Natural killer cell (primary cell): ENCODE data around the gene ZNF230. TPM values are rescaled to one million over a fixed set of nuclear protein-coding genes. Genes with fewer than 3 reads are reported as not detected.

Source experiments
- ATAC-seq, 3 donors: fragments of 150-1000 bp in 2 of 3; fragments of 200-7000 bp in 1 of 3; cut with Tn5 transposase; 1 replicate in 1 of 3; 2 replicates in 2 of 3; pipeline ENCODE4 v1.10.0; 2021; ENCODE audit warnings: mild to moderate bottlenecking in 2 of 3, moderate library complexity in 2 of 3
- DNase-seq, 2 donors: peaks; one replicate each; pipeline versions ENCODE4 v3.0.0 to v3.0.0-alpha.2; 2013 to 2021; ENCODE audit warnings: mixed read lengths in 1 of 2
- H3K27ac ChIP-seq: one replicate; pipeline ENCODE4 v1.5.1; 2013; ENCODE audit warnings: mild to moderate bottlenecking, low read length
- H3K27me3 ChIP-seq: one replicate; pipeline ENCODE4 v1.6.1; 2013; ENCODE audit warnings: low read length; ENCODE audit not compliant: control insufficient read depth, insufficient read depth
- H3K36me3 ChIP-seq: one replicate; pipeline ENCODE4 v1.6.1; 2013; ENCODE audit warnings: low read length; ENCODE audit not compliant: control insufficient read depth, insufficient read depth
- H3K4me1 ChIP-seq: one replicate; pipeline ENCODE4 v1.6.1; 2013; ENCODE audit warnings: low read length; ENCODE audit not compliant: control insufficient read depth, insufficient read depth
- H3K4me3 ChIP-seq: one replicate; pipeline ENCODE4 v1.5.1; 2013; ENCODE audit warnings: low read length
- H3K9me3 ChIP-seq: one replicate; pipeline ENCODE4 v1.6.1; 2013; ENCODE audit warnings: low read length; ENCODE audit not compliant: control insufficient read depth, insufficient read depth
- H3K27ac Mint-ChIP-seq, 2 donors: one replicate each; pipeline ENCODE4 v1.8.0; 2022; ENCODE audit warnings: mild to moderate bottlenecking in 2 of 2, mixed read lengths in 2 of 2, moderate library complexity in 1 of 2
- H3K27me3 Mint-ChIP-seq, 2 donors: one replicate each; pipeline ENCODE4 v1.8.0; 2022; ENCODE audit warnings: low read depth in 2 of 2, mixed read lengths in 2 of 2
- H3K36me3 Mint-ChIP-seq: one replicate; pipeline ENCODE4 v1.8.0; 2022; ENCODE audit warnings: mixed read lengths
- H3K4me1 Mint-ChIP-seq, 2 donors: one replicate each; pipeline ENCODE4 v1.8.0; 2022; ENCODE audit warnings: mixed read lengths in 2 of 2
- H3K4me3 Mint-ChIP-seq: one replicate; pipeline ENCODE4 v1.8.0; 2022; ENCODE audit warnings: mild to moderate bottlenecking, moderate library complexity, mixed read lengths
- H3K9me3 Mint-ChIP-seq, 2 donors: one replicate each; pipeline ENCODE4 v1.8.0; 2022; ENCODE audit warnings: mixed read lengths in 2 of 2
- CTCF ChIP-seq: fragments of 200-600 bp; IDR thresholded peaks from one replicate; pipeline ENCODE4 v1.8.0; 2022; ENCODE audit warnings: antibody characterized with exemption
- WGBS: methylation state at CpG from one replicate; pipeline ENCODE4 v1.1.7; 2013; ENCODE audit warnings: missing lambda C conversion rate; ENCODE audit not compliant: insufficient coverage; 5-methylcytosine and 5-hydroxymethylcytosine counted together
- intact Hi-C: fragments of 100-400 bp; cut with micrococcal nuclease; formaldehyde crosslinking; loops from one replicate; pipeline ENCODE4 v1.14.2; 2022
- total RNA-seq, 4 donors: library from RNA; stranded (reverse); fragments of 120-200 nt in 1 of 4; gene quantifications; one replicate each; pipeline versions ENCODE4 v1.2.3 to v1.2.4, GENCODE V29; 2013 to 2022

The ZNF230 gene
- total RNA-seq, 3 donors from 2014 or later (not counting 1 experiment from before 2014, with no cell fraction given), result 2.3 to 6.3 (median 3.4) TPM

GRCh38 chr19:44007473-44007872, 4.7 kb downstream of the ZNF230 start:
- peaks cover 64% of the 10 kb centered on the region for H3K36me3 Mint-ChIP-seq
- Histone ChIP-seq H3K9me3 (peaks cover 35% of the 10 kb centered on the region), H3K36me3 (peaks cover 52% of the 10 kb centered on the region), H3K4me3 (no peak overlapping the region), H3K27ac (no peak overlapping the region), H3K27me3 (no peaks in the 10 kb centered on the region), H3K4me1 (peaks cover 9% of the 10 kb centered on the region)
- TF ChIP-seq CTCF, result no peak
- DNase-seq (no peak), ATAC-seq (no peak)
- no peak overlapping the region for H3K27ac Mint-ChIP-seq
- no peaks in the 10 kb centered on the region for H3K27me3 Mint-ChIP-seq
- intact Hi-C loops, result no loop called here
- H3K9me3 Mint-ChIP-seq, result peaks cover 19 to 31% of the 10 kb centered on the region in 2 donors
- peaks cover 25 to 28% of the 10 kb centered on the region in 2 donors for H3K4me1 Mint-ChIP-seq
- no peak overlapping the region for H3K4me3 Mint-ChIP-seq
- WGBS, result 97% methylated on average over 6 of the region's 6 CpGs

- Mint-ChIP-seq H3K27me3 (no peaks in the 10 kb centered on the region), H3K4me1 (peaks cover 12% of the 10 kb centered on the region in 2 donors), H3K9me3 (peaks cover 25 to 41% of the 10 kb centered on the region in 2 donors), H3K27ac (no peak overlapping the region), H3K36me3 (peaks cover 77% of the 10 kb centered on the region), H3K4me3 (no peak overlapping the region)
- H3K4me3 ChIP-seq, result no peak overlapping the region
- no peak overlapping the region for H3K27ac ChIP-seq
- no peaks in the 10 kb centered on the region for H3K4me1 ChIP-seq
- ATAC-seq, result no peak
- peaks cover 38% of the 10 kb centered on the region for H3K9me3 ChIP-seq
- no peak for TF ChIP-seq CTCF
- H3K27me3 ChIP-seq, result no peaks in the 10 kb centered on the region
- WGBS, result 96% methylated on average over 5 of the region's 5 CpGs
- DNase-seq, result no peak
- peaks cover 52% of the 10 kb centered on the region for H3K36me3 ChIP-seq
- intact Hi-C loops, result no loop called here
Observed at GRCh38 chr19:44010468-44010867, 7.7 kb downstream of the ZNF230 start.

- no peak overlapping the region for H3K4me3 Mint-ChIP-seq
- H3K27ac Mint-ChIP-seq, result no peak overlapping the region
- TF ChIP-seq CTCF, result no peak
- peaks cover 2 to 3% of the 10 kb centered on the region in 2 donors for H3K9me3 Mint-ChIP-seq
- H3K27ac ChIP-seq, result no peak overlapping the region
- H3K27me3 Mint-ChIP-seq, result peaks cover 31 to 47% of the 10 kb centered on the region in 2 donors
- peaks cover 0 to under 1% of the 10 kb centered on the region in 2 donors for H3K4me1 Mint-ChIP-seq
- peaks cover 6% of the 10 kb centered on the region for H3K27me3 ChIP-seq
- H3K4me1 ChIP-seq, result no peaks in the 10 kb centered on the region
- DNase-seq (no peak), ATAC-seq (no peak)
- H3K36me3 Mint-ChIP-seq, result peaks cover 14% of the 10 kb centered on the region
- no peak overlapping the region for H3K4me3 ChIP-seq
- H3K36me3 ChIP-seq, result no peaks in the 10 kb centered on the region
- H3K9me3 ChIP-seq, result peaks cover 4% of the 10 kb centered on the region
- intact Hi-C loops, result no loop called here
- WGBS, result 44% methylated on average over 1 of the region's 2 CpGs
Observed at GRCh38 chr19:44019498-44019897, 16.7 kb downstream of the ZNF230 start.

- H3K36me3 Mint-ChIP-seq, result peaks cover 14% of the 10 kb centered on the region
- H3K9me3 Mint-ChIP-seq, result peaks cover 2 to 3% of the 10 kb centered on the region in 2 donors
- intact Hi-C loops, result no loop called here
- H3K4me1 Mint-ChIP-seq, result peaks cover 17 to 18% of the 10 kb centered on the region in 2 donors
- H3K27ac ChIP-seq, result no peak overlapping the region
- H3K4me3 ChIP-seq, result no peak overlapping the region
- no peak overlapping the region for H3K27ac Mint-ChIP-seq
- ATAC-seq (no peak), DNase-seq (no peak)
- peaks cover 13% of the 10 kb centered on the region for H3K4me1 ChIP-seq
- H3K27me3 ChIP-seq, result peaks cover 6% of the 10 kb centered on the region
- no peak overlapping the region for H3K4me3 Mint-ChIP-seq
- H3K9me3 ChIP-seq, result peaks cover 3% of the 10 kb centered on the region
- H3K36me3 ChIP-seq, result no peaks in the 10 kb centered on the region
- H3K27me3 Mint-ChIP-seq, result peaks cover 31 to 47% of the 10 kb centered on the region in 2 donors
- TF ChIP-seq CTCF, result no peak
Observed at GRCh38 chr19:44021221-44021620, 18.5 kb downstream of the ZNF230 start.
